Smooth muscle cell (in vitro differentiated cells): Measurements from ENCODE around the gene LAPTM5. TPM values are rescaled to one million over a fixed set of nuclear protein-coding genes. Genes with fewer than 3 reads are reported as not detected.

Experiments used
- DNase-seq: peaks from one replicate; lab custom pipeline; 2025; ENCODE audit not compliant: unreplicated experiment; lab: John Stamatoyannopoulos, UW
- H2AFZ ChIP-seq: fragments of 200-600 bp; sonication (generic); 2 replicates; pipeline ENCODE4 v1.6.0; 2016; ENCODE audit warnings: antibody characterized with exemption, low read depth, mild to moderate bottlenecking
- H3F3A ChIP-seq: fragments of 200-600 bp; sonication (generic); 2 replicates; pipeline ENCODE4 v1.6.0; 2017; ENCODE audit warnings: antibody characterized with exemption, low read depth
- H3K27ac ChIP-seq: fragments of 200-600 bp; sonication (generic); 2 replicates; pipeline ENCODE4 v1.5.1; 2016; ENCODE audit warnings: low read depth, mild to moderate bottlenecking
- H3K27me3 ChIP-seq: fragments of 200-600 bp; sonication (generic); 2 replicates; pipeline ENCODE4 v1.6.1; 2016; ENCODE audit warnings: low read depth, mild to moderate bottlenecking
- H3K36me3 ChIP-seq: fragments of 200-600 bp; sonication (generic); 2 replicates; pipeline ENCODE4 v1.5.1; 2016; ENCODE audit warnings: low read depth
- H3K4me1 ChIP-seq: fragments of 200-600 bp; sonication (generic); 2 replicates; pipeline ENCODE4 v1.5.1; 2016; ENCODE audit warnings: low read depth
- H3K4me2 ChIP-seq: fragments of 200-600 bp; sonication (generic); 2 replicates; pipeline ENCODE4 v1.6.0; 2016; ENCODE audit warnings: mild to moderate bottlenecking
- H3K4me3 ChIP-seq: fragments of 200-600 bp; sonication (generic); 2 replicates; pipeline ENCODE4 v1.5.1; 2016; ENCODE audit warnings: mild to moderate bottlenecking
- H3K79me2 ChIP-seq: fragments of 200-600 bp; sonication (generic); 2 replicates; pipeline ENCODE4 v1.6.0; 2016; ENCODE audit warnings: low read depth, mild to moderate bottlenecking
- H3K9ac ChIP-seq: fragments of 200-600 bp; sonication (generic); 2 replicates; pipeline ENCODE4 v1.6.0; 2016; ENCODE audit warnings: low read depth
- H3K9me3 ChIP-seq: fragments of 200-600 bp; sonication (generic); replicated peaks from 2 replicates; pipeline ENCODE4 v1.5.1; 2016; ENCODE audit warnings: low read depth
- H4K20me1 ChIP-seq: fragments of 200-600 bp; sonication (generic); 2 replicates; pipeline ENCODE4 v1.6.0; 2016; ENCODE audit warnings: low read depth
- CTCF ChIP-seq: fragments of 200-600 bp; sonication (generic); IDR thresholded peaks from 2 replicates; pipeline ENCODE4 v1.5.1; 2017; ENCODE audit warnings: borderline replicate concordance, mild to moderate bottlenecking, antibody characterized with exemption; ENCODE audit not compliant: insufficient read depth, poor library complexity, severe bottlenecking
- WGBS: methylation state at CpG from one replicate; pipeline ENCODE4 v1.1.7; 2016; ENCODE audit warnings: low lambda C conversion rate; 5-methylcytosine and 5-hydroxymethylcytosine counted together
- polyA plus RNA-seq: library from polyadenylated mRNA; unstranded; fragments of >200 nt; fragmentation: Nextera tagmentation; extraction: Ambion mirVana; gene quantifications from 2 replicates; pipeline ENCODE4 v1.2.1, GENCODE V29; 2016
- total RNA-seq: library from RNA; depleted of rRNA; stranded (reverse); fragments of >200 nt; gene quantifications from 2 replicates; pipeline ENCODE4 v1.2.3, GENCODE V29; 2014

LAPTM5 gene
- total and polyA plus RNA-seq, 2 experiments from 2014 or later: 0.63 to 1.4 TPM

- 99% methylated on average over 9 of the region's 9 CpGs for WGBS
- no peaks in the 10 kb centered on the region for H3K36me3 ChIP-seq
- peaks cover 14% of the 10 kb centered on the region for H3K4me1 ChIP-seq
- peaks cover 5% of the 10 kb centered on the region for H3F3A ChIP-seq
- no peak overlapping the region for H3K9ac ChIP-seq
- H3K4me2 ChIP-seq: no peak overlapping the region
- no peaks in the 10 kb centered on the region for H3K27me3 ChIP-seq
- no peak for DNase-seq
- H3K79me2 ChIP-seq: no peaks in the 10 kb centered on the region
- H4K20me1 ChIP-seq: no peaks in the 10 kb centered on the region
- no peaks in the 10 kb centered on the region for H3K9me3 ChIP-seq
- H2AFZ ChIP-seq: no peak overlapping the region
- no peak overlapping the region for H3K27ac ChIP-seq
- TF ChIP-seq CTCF: peak; percentile 13
- H3K4me3 ChIP-seq: no peak overlapping the region
Observed at GRCh38 chr1:30721812-30722537, 35.6 kb downstream of the LAPTM5 start.

GRCh38 chr1:30721341-30721793, 36.2 kb downstream of the LAPTM5 start:
- H3K27me3 ChIP-seq: no peaks in the 10 kb centered on the region
- H3F3A ChIP-seq: peaks cover 5% of the 10 kb centered on the region
- no peaks in the 10 kb centered on the region for H3K36me3 ChIP-seq
- no peak for TF ChIP-seq CTCF
- no peak overlapping the region for H2AFZ ChIP-seq
- H3K79me2 ChIP-seq: no peaks in the 10 kb centered on the region
- 96% methylated on average over 27 of the region's 27 CpGs for WGBS
- no peaks in the 10 kb centered on the region for H3K9me3 ChIP-seq
- no peak overlapping the region for H3K4me3 ChIP-seq
- H3K9ac ChIP-seq: no peak overlapping the region
- no peak for DNase-seq
- H4K20me1 ChIP-seq: no peaks in the 10 kb centered on the region
- H3K27ac ChIP-seq: no peak overlapping the region
- no peak overlapping the region for H3K4me2 ChIP-seq
- H3K4me1 ChIP-seq: peaks cover 9% of the 10 kb centered on the region

GRCh38 chr1:30720271-30721223, 37.0 kb downstream of the LAPTM5 start:
- no peak overlapping the region for H3K4me3 ChIP-seq
- H3K9ac ChIP-seq: no peak overlapping the region
- H3K27ac ChIP-seq: no peak overlapping the region
- no peak overlapping the region for H2AFZ ChIP-seq
- no peaks in the 10 kb centered on the region for H3K36me3 ChIP-seq
- no peaks in the 10 kb centered on the region for H3K79me2 ChIP-seq
- no peaks in the 10 kb centered on the region for H4K20me1 ChIP-seq
- no peak for DNase-seq
- no peaks in the 10 kb centered on the region for H3F3A ChIP-seq
- H3K4me1 ChIP-seq: peaks cover 5% of the 10 kb centered on the region
- H3K4me2 ChIP-seq: no peak overlapping the region
- H3K27me3 ChIP-seq: no peaks in the 10 kb centered on the region
- TF ChIP-seq CTCF: no peak
- 93% methylated on average over 16 of the region's 16 CpGs for WGBS
- H3K9me3 ChIP-seq: no peaks in the 10 kb centered on the region
